Esophagus squamous epithelium (tissue), 5 donors: ENCODE measurements around the gene CRYZL1. TPM values are rescaled to one million over a fixed set of nuclear protein-coding genes. Genes with fewer than 3 reads are reported as not detected.

Experiments used
- DNase-seq: peaks from one replicate; lab custom pipeline; 2025; lab: John Stamatoyannopoulos, UW
- H3K27ac ChIP-seq, 4 donors: fragments of 200-600 bp; sonication (generic); one replicate each; pipeline ENCODE4 v1.5.1; 2016 to 2019; ENCODE audit warnings: mild to moderate bottlenecking in 1 of 4
- H3K27me3 ChIP-seq, 4 donors: fragments of 200-600 bp; sonication (generic); 1 replicate in 3 of 4; 2 replicates in 1 of 4; pipeline versions ENCODE4 v1.5.1 to v1.6.0; 2017 to 2021; ENCODE audit warnings: antibody characterized with exemption in 1 of 4
- H3K36me3 ChIP-seq, 3 donors: fragments of 200-600 bp; sonication (generic); one replicate each; pipeline ENCODE4 v1.5.1; 2016 to 2019
- H3K4me1 ChIP-seq, 3 donors: fragments of 200-600 bp; sonication (generic); one replicate each; pipeline ENCODE4 v1.5.1; 2017 to 2019
- H3K4me3 ChIP-seq, 4 donors: fragments of 200-600 bp; sonication (generic); 1 replicate in 3 of 4; 2 replicates in 1 of 4; pipeline ENCODE4 v1.5.1; 2016 to 2019; ENCODE audit warnings: mild to moderate bottlenecking in 2 of 4, moderate library complexity in 1 of 4
- H3K9me3 ChIP-seq, 3 donors: fragments of 200-600 bp; sonication (generic); one replicate each; pipeline ENCODE4 v1.5.1; 2016 to 2019
- POLR2A ChIP-seq, 4 donors: fragments of 450-650 bp; IDR thresholded peaks; one replicate each; pipeline ENCODE4 v1.6.1; 2017; ENCODE audit warnings: antibody characterized with exemption in 4 of 4, mild to moderate bottlenecking in 4 of 4, moderate library complexity in 3 of 4
- WGBS, 2 donors: methylation state at CpG; one replicate each; pipeline ENCODE4 v1.1.5; 2018; 5-methylcytosine and 5-hydroxymethylcytosine counted together
- intact Hi-C: fragments of 100-400 bp; cut with DNase I; formaldehyde crosslinking; loops from one replicate; pipeline ENCODE4 v1.15.0; 2022
- total RNA-seq, 4 donors: library from RNA; depleted of rRNA; stranded (reverse); fragments of >200 nt; gene quantifications; one replicate each; pipeline ENCODE4 v1.1.0, GENCODE V29; 2016
- TF ChIP-seq, protein P1 (sequence below), 6 experiments: fragments of 450-650 bp in 4 of 6; fragments of 200-600 bp in 2 of 6; sonication (generic) in 2 of 6; IDR thresholded peaks; one replicate each; pipeline ENCODE4 v1.5.1; 2016 to 2019; ENCODE audit warnings: antibody characterized with exemption in 6 of 6, mild to moderate bottlenecking in 4 of 6, moderate library complexity in 4 of 6
- donor health status: DM: yes; HTN: yes; CAD: no.

CRYZL1 gene
- total RNA-seq, 4 donors from 2014 or later = 7.9 to 25.7 (median 15.3) TPM

DNA sequence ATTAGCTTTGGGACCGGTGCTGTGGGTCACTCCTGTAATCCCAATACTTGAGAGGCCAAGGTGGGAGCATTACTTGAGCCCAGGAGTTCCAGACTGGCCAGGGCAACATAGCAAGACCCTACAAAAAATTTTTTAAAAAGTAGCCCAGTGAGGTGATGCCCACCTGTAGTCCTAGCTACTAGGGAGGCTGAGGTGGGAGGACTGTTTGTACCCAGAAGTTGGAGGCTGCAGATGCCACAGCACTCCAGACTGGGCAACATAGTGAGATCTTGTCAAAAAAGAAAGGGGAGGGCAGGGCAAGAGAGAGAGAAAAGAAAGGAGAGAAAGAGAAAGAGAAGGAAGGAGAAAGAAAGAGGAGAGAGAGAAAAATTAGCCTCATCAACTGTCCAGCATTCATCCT lies 7.0 kb upstream of the CRYZL1 start:
- Histone ChIP-seq H3K4me1 (peaks cover 6 to 43% (median 7%) of the 10 kb centered on the region in 3 donors), H3K9me3 (no peaks in the 10 kb centered on the region), H3K36me3 (no peaks in the 10 kb centered on the region), H3K27me3 (no peaks in the 10 kb centered on the region), H3K27ac (no peak overlapping the region), H3K4me3 (no peak overlapping the region)
- intact Hi-C loops = no loop called here
- TF ChIP-seq, protein P1, sequence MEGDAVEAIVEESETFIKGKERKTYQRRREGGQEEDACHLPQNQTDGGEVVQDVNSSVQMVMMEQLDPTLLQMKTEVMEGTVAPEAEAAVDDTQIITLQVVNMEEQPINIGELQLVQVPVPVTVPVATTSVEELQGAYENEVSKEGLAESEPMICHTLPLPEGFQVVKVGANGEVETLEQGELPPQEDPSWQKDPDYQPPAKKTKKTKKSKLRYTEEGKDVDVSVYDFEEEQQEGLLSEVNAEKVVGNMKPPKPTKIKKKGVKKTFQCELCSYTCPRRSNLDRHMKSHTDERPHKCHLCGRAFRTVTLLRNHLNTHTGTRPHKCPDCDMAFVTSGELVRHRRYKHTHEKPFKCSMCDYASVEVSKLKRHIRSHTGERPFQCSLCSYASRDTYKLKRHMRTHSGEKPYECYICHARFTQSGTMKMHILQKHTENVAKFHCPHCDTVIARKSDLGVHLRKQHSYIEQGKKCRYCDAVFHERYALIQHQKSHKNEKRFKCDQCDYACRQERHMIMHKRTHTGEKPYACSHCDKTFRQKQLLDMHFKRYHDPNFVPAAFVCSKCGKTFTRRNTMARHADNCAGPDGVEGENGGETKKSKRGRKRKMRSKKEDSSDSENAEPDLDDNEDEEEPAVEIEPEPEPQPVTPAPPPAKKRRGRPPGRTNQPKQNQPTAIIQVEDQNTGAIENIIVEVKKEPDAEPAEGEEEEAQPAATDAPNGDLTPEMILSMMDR (IDR thresholded peaks at IDR 0.05) = no peak
- TF ChIP-seq POLR2A (IDR thresholded peaks at IDR 0.05) = no peak
- DNase-seq = no peak
- WGBS, 2 donors = 83 to 92% methylated on average over 1 of the region's 1 CpG

DNA sequence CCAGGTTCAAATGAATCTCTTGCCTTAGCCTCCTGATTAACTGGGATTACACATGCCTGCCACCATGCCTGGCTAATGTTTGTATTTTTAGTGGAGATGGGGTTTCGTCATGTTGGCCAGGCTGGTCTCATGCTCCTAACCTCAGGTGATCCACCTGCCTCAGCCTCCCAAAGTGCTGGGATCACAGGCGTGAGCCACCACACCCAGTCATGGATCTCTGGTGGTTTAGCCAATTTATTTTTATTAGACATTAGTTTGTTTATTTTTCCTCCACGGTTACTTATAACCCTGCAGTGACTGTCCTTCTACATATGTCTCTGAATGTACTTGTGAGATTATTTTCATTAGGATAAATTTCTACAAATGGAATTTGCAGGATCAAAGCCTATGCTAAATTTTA lies 6.0 kb upstream of the CRYZL1 start:
- Histone ChIP-seq H3K4me1 (peaks cover 6 to 46% (median 7%) of the 10 kb centered on the region in 3 donors), H3K9me3 (no peaks in the 10 kb centered on the region), H3K27me3 (no peaks in the 10 kb centered on the region), H3K4me3 (no peak overlapping the region), H3K36me3 (no peaks in the 10 kb centered on the region), H3K27ac (no peak overlapping the region)
- WGBS, 2 donors = 74 to 87% methylated on average over 3 of the region's 3 CpGs
- intact Hi-C loops = no loop called here
- TF ChIP-seq, protein P1 (IDR thresholded peaks at IDR 0.05) = no peak
- no peak for TF ChIP-seq POLR2A (IDR thresholded peaks at IDR 0.05)
- no peak for DNase-seq

GRCh38 chr21:33645730-33646129 lies 4.2 kb upstream of the CRYZL1 start:
- 56 to 71% methylated on average over 4 of the region's 4 CpGs for WGBS, 2 donors
- no peaks in the 10 kb centered on the region for H3K27me3 ChIP-seq
- intact Hi-C loops = no loop called here
- no peaks in the 10 kb centered on the region for H3K9me3 ChIP-seq
- no peak for DNase-seq
- H3K36me3 ChIP-seq = no peaks in the 10 kb centered on the region
- H3K4me3 ChIP-seq = no peak overlapping the region
- H3K27ac ChIP-seq = peak overlapping the region in 1 of 4 donors; percentile 96
- TF ChIP-seq, protein P1 (IDR thresholded peaks at IDR 0.05) = peak in 1 of 6 experiments; percentile 27
- TF ChIP-seq POLR2A (IDR thresholded peaks at IDR 0.05) = no peak
- peaks cover 6 to 45% (median 7%) of the 10 kb centered on the region in 3 donors for H3K4me1 ChIP-seq

GRCh38 chr21:33644383-33645074 lies 3.0 kb upstream of the CRYZL1 start:
- WGBS, 2 donors = 44 to 51% methylated on average over 8 to 10 of the region's 11 CpGs
- H3K27ac ChIP-seq = peak overlapping the region in 2 of 4 donors; percentile 94 to 96

More at GRCh38 chr21:33644383-33645074, 3.0 kb upstream of the CRYZL1 start:
- intact Hi-C loops = no loop called here
- no peaks in the 10 kb centered on the region for H3K27me3 ChIP-seq
- H3K36me3 ChIP-seq = no peaks in the 10 kb centered on the region
- TF ChIP-seq, protein P1 (IDR thresholded peaks at IDR 0.05) = no peak
- no peak for TF ChIP-seq POLR2A (IDR thresholded peaks at IDR 0.05)
- no peak for DNase-seq
- peaks cover 14 to 49% (median 16%) of the 10 kb centered on the region in 3 donors for H3K4me1 ChIP-seq
- no peaks in the 10 kb centered on the region for H3K9me3 ChIP-seq
- peak overlapping the region in 2 of 4 donors; percentile 81 to 97 for H3K4me3 ChIP-seq
